Fibroblast of mammary gland (primary cell): ENCODE results near the gene MRPS21.
A peak's percentile ranks its signal among the peaks of the same experiment; 100 is the strongest.

Experiments
- DNase-seq: peaks from one replicate; pipeline ENCODE4 v3.0.0-alpha.2; 2010; ENCODE audit warnings: low read depth
- H3K4me3 ChIP-seq: 2 replicates; pipeline ENCODE4 v1.5.1; 2011; ENCODE audit warnings: low read depth, mild to moderate bottlenecking, low read length, moderate library complexity; ENCODE audit not compliant: control insufficient read depth
- CTCF ChIP-seq: conservative IDR thresholded peaks from 2 replicates; pipeline ENCODE4 v1.5.1; 2011; ENCODE audit warnings: low read depth, low read length, inconsistent platforms; ENCODE audit not compliant: control insufficient read depth, insufficient read depth

The MRPS21 gene

GRCh38 chr1:150281758-150282557 is 11.7 kb upstream of the MRPS21 start, which contains the start of gene CIART:
CIART (plus strand) TSS chr1:150282554; CDS start chr1:150283268, 714 bp downstream.
- TF ChIP-seq CTCF: no peak
- peak within 1 kb of the TSS; percentile 54 for H3K4me3 ChIP-seq
- peak; percentile 98 for DNase-seq

GRCh38 chr1:150282558-150282958 is 11.1 kb upstream of the MRPS21 start:
- H3K4me3 ChIP-seq: peak overlapping the region; percentile 54

GRCh38 chr1:150283260-150283659 is 10.4 kb upstream of the MRPS21 start:
- no peak for DNase-seq
- no peak for TF ChIP-seq CTCF
- H3K4me3 ChIP-seq: no peak overlapping the region

More at GRCh38 chr1:150282558-150282958, 11.1 kb upstream of the MRPS21 start:
- no peak for DNase-seq
- TF ChIP-seq CTCF: no peak

GRCh38 chr1:150288382-150288781 is 5.3 kb upstream of the MRPS21 start:
- no peak for TF ChIP-seq CTCF
- H3K4me3 ChIP-seq: no peak overlapping the region
- DNase-seq: no peak

- no peak for TF ChIP-seq CTCF
- DNase-seq: no peak
- no peak overlapping the region for H3K4me3 ChIP-seq
These were observed 4.8 kb upstream of the MRPS21 start for GRCh38 chr1:150288822-150289221.

- TF ChIP-seq CTCF: no peak
- DNase-seq: peak; percentile 13
These were observed 1.8 kb downstream of the MRPS21 start for GRCh38 chr1:150295476-150295875.

More at GRCh38 chr1:150295476-150295875, 1.8 kb downstream of the MRPS21 start:
- H3K4me3 ChIP-seq: no peak overlapping the region
